Tibial nerve (tissue), 3 donors: ENCODE data around the gene TMEM266.

ENCODE experiments used
- POLR2A ChIP-seq, 2 donors: fragments of 450-650 bp; IDR thresholded peaks; one replicate each; pipeline ENCODE4 v1.6.1; 2017; ENCODE audit warnings: antibody characterized with exemption in 2 of 2, mild to moderate bottlenecking in 2 of 2, moderate library complexity in 2 of 2
- TF ChIP-seq, protein P1 (sequence below), 5 experiments: fragments of 200-600 bp in 3 of 5; fragments of 450-650 bp in 2 of 5; sonication (generic) in 3 of 5; IDR thresholded peaks; one replicate each; pipeline ENCODE4 v1.5.1; 2016 to 2019; ENCODE audit warnings: antibody characterized with exemption in 5 of 5, mild to moderate bottlenecking in 3 of 5, moderate library complexity in 2 of 5

DNA sequence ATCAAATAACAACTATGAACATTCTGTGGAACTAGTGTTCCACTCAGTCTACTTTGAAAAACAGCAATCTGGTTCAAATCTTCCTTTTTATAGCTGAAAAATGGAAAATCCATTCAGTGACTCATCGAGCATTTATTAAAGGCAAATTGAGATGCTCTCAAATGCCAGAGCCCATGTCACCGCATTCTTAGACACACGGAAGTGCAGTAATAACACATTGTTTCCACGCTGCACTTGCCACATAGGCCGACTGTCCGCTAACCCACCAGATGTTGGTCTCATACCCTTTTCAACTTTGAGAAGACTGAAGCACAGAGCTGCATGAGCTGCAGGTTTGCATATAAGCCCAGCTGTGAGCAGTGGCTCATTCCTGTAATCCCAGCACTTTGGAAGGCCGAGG is 95.9 kb downstream of the TMEM266 start:
- no peak for TF ChIP-seq POLR2A (IDR thresholded peaks at IDR 0.05)
- TF ChIP-seq, protein P1, sequence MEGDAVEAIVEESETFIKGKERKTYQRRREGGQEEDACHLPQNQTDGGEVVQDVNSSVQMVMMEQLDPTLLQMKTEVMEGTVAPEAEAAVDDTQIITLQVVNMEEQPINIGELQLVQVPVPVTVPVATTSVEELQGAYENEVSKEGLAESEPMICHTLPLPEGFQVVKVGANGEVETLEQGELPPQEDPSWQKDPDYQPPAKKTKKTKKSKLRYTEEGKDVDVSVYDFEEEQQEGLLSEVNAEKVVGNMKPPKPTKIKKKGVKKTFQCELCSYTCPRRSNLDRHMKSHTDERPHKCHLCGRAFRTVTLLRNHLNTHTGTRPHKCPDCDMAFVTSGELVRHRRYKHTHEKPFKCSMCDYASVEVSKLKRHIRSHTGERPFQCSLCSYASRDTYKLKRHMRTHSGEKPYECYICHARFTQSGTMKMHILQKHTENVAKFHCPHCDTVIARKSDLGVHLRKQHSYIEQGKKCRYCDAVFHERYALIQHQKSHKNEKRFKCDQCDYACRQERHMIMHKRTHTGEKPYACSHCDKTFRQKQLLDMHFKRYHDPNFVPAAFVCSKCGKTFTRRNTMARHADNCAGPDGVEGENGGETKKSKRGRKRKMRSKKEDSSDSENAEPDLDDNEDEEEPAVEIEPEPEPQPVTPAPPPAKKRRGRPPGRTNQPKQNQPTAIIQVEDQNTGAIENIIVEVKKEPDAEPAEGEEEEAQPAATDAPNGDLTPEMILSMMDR (IDR thresholded peaks at IDR 0.05), result no peak
